Memory B cell (primary cell): ENCODE results near the gene RPAP2.
"Not testable (repeated sequence)": the region's sequence is repeated elsewhere in the genome, so short reads cannot be mapped to it uniquely, and the experiment has no call there.

ENCODE experiments used
- ATAC-seq: fragments of 150-1000 bp; cut with Tn5 transposase; 2 replicates; pipeline ENCODE4 v1.10.0; 2021; ENCODE audit warnings: low read depth, mild to moderate bottlenecking, moderate library complexity
- DNase-seq, 2 donors: peaks; one replicate each; pipeline ENCODE4 v3.0.0; 2022; ENCODE audit warnings: low spot score in 2 of 2
- H3K27ac Mint-ChIP-seq: one replicate; pipeline ENCODE4 v1.8.0; 2022; ENCODE audit warnings: mild to moderate bottlenecking, moderate library complexity, mixed read lengths
- H3K27me3 Mint-ChIP-seq: one replicate; pipeline ENCODE4 v1.8.0; 2022; ENCODE audit warnings: mixed read lengths
- H3K36me3 Mint-ChIP-seq: one replicate; pipeline ENCODE4 v1.8.0; 2022; ENCODE audit warnings: mild to moderate bottlenecking, mixed read lengths
- H3K4me1 Mint-ChIP-seq: one replicate; pipeline ENCODE4 v1.8.0; 2022; ENCODE audit warnings: mixed read lengths
- H3K4me3 Mint-ChIP-seq: one replicate; pipeline ENCODE4 v1.8.0; 2022; ENCODE audit warnings: mild to moderate bottlenecking, moderate library complexity, mixed read lengths
- H3K9me3 Mint-ChIP-seq: one replicate; pipeline ENCODE4 v1.8.0; 2022; ENCODE audit warnings: mixed read lengths

The RPAP2 gene

GRCh38 chr1:92298573-92299476, at the start of gene RPAP2, which contains the start of gene GLMN:
Gene RPAP2, plus strand, starts transcription at chr1:92299059. Its CDS starts 15 bp downstream, at chr1:92299074.
Gene GLMN, minus strand, starts transcription at chr1:92298987. Its CDS starts 988 bp downstream, at chr1:92297999.
- DNase-seq = peak; percentile 63 to 81
- Mint-ChIP-seq H3K27ac (peak within 1 kb of the TSS; percentile 99), H3K36me3 (peaks cover 10% of the 10 kb centered on the region), H3K27me3 (no peaks in the 10 kb centered on the region), H3K4me1 (peaks cover 22% of the 10 kb centered on the region), H3K4me3 (peak within 1 kb of the TSS; percentile 99), H3K9me3 (no peaks in the 10 kb centered on the region)
- ATAC-seq = peak; percentile 91

DNA sequence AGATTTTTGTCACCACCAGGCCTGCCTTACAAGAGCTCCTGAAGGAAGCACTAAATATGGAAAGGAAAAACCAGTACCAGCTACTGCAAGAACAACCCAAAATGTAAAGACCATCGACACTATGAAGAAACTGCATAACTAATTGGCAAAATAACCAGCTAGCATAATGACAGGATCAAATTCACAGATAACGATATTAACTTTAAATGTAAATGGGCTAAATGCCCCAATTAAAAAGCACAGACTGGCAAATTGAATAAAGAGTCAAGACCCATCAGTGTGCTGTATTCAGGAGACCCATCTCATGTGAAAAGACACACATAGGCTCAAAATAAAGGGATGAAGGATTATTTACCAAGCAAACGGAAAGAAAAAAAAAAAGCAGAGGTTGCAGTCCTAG, 44.1 kb upstream of the RPAP2 start:
- not testable (repeated sequence) for H3K27ac Mint-ChIP-seq, ATAC-seq, H3K27me3 Mint-ChIP-seq, H3K4me3 Mint-ChIP-seq, H3K4me1 Mint-ChIP-seq, DNase-seq
- H3K9me3 Mint-ChIP-seq = peaks cover 10% of the 10 kb centered on the region
- peaks cover 54% of the 10 kb centered on the region for H3K36me3 Mint-ChIP-seq

DNA sequence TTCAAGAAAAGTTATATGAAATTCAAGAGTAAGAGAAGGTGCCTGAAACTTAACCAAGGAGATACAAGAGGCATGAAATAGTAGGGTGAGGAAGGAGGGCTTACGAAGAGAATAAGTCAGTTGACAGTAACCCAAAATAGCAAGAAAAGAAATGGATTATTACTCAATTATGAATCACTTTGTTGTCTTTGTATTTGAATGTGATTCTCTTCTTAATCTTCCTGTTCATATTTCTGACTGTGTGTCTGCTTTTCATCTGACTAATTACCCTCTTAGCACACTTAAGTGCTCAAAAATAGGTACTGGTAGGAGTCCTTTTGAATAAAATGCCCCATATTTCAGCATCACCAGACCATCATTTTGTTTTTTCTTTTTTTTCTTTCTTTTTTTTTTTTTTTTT, 39.5 kb upstream of the RPAP2 start:
- Mint-ChIP-seq H3K4me3 (no peak overlapping the region), H3K27me3 (no peaks in the 10 kb centered on the region), H3K9me3 (peaks cover 9% of the 10 kb centered on the region), H3K4me1 (no peaks in the 10 kb centered on the region), H3K36me3 (peaks cover 54% of the 10 kb centered on the region), H3K27ac (no peak overlapping the region)
- DNase-seq = no peak
- ATAC-seq = no peak

DNA sequence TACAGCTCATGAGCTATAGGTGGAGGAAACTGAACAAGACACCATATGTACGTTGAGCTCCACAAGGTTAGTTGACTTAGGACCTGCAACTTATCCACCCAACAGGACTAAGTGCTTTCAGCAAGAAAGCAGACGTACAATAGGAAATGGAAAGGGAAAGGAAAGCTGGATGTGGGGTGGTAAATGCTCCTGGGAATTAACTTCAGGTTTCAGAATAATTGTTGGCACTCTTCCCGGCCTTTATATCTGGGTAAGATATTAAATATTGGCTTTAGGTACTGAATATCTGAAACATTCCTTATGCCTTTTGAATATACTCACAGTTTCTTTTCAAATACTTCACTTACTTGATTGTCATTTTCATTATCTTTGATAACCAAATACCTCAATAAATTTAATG, 36.3 kb upstream of the RPAP2 start:
- no peak for ATAC-seq
- Mint-ChIP-seq H3K27me3 (no peaks in the 10 kb centered on the region), H3K4me3 (no peak overlapping the region), H3K9me3 (no peaks in the 10 kb centered on the region), H3K4me1 (no peaks in the 10 kb centered on the region), H3K36me3 (peaks cover 34% of the 10 kb centered on the region), H3K27ac (no peak overlapping the region)
- no peak for DNase-seq

GRCh38 chr1:92273039-92273438, 25.8 kb upstream of the RPAP2 start:
- no peak for DNase-seq
- Mint-ChIP-seq H3K4me3 (no peak overlapping the region), H3K36me3 (peaks cover 37% of the 10 kb centered on the region), H3K4me1 (peaks cover 2% of the 10 kb centered on the region), H3K27ac (no peak overlapping the region), H3K27me3 (no peaks in the 10 kb centered on the region), H3K9me3 (no peaks in the 10 kb centered on the region)
- no peak for ATAC-seq

DNA sequence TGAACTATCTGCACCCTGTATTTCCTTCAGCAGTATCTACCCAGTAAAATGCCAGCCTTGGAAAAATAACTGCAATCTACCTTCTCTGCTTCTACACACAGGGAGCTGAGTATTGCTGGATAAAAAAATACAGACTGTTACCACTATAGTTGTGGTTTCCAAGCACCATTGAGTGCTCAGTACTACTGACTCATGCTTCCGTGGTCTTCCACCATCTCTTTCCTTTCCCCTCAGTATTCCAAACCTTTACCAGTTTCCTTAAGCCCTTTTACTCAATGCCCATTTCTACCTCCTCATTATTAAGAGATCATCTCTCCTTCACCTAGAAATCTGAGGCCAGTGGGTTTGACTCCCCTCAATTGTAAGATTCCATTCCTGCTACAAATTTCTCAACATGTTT, 23.9 kb upstream of the RPAP2 start:
- DNase-seq (no peak), ATAC-seq (no peak)
- H3K4me1 Mint-ChIP-seq = peaks cover 2% of the 10 kb centered on the region
- H3K36me3 Mint-ChIP-seq = peaks cover 38% of the 10 kb centered on the region
- H3K27me3 Mint-ChIP-seq = no peaks in the 10 kb centered on the region
- H3K4me3 Mint-ChIP-seq = no peak overlapping the region
- no peaks in the 10 kb centered on the region for H3K9me3 Mint-ChIP-seq
- H3K27ac Mint-ChIP-seq = no peak overlapping the region

GRCh38 chr1:92276082-92276481, 22.8 kb upstream of the RPAP2 start:
- no peak overlapping the region for H3K27ac Mint-ChIP-seq
- no peak overlapping the region for H3K4me3 Mint-ChIP-seq
- ATAC-seq (no peak), DNase-seq (no peak)
- no peaks in the 10 kb centered on the region for H3K9me3 Mint-ChIP-seq
- H3K27me3 Mint-ChIP-seq = no peaks in the 10 kb centered on the region
- peaks cover 4% of the 10 kb centered on the region for H3K4me1 Mint-ChIP-seq
- peaks cover 40% of the 10 kb centered on the region for H3K36me3 Mint-ChIP-seq

- H3K27me3 Mint-ChIP-seq = no peaks in the 10 kb centered on the region
- H3K9me3 Mint-ChIP-seq = no peaks in the 10 kb centered on the region
- peaks cover 48% of the 10 kb centered on the region for H3K36me3 Mint-ChIP-seq
- peaks cover 4% of the 10 kb centered on the region for H3K4me1 Mint-ChIP-seq
- no peak overlapping the region for H3K27ac Mint-ChIP-seq
- H3K4me3 Mint-ChIP-seq = no peak overlapping the region
- DNase-seq (no peak), ATAC-seq (no peak)
These were observed 21.6 kb upstream of the RPAP2 start for GRCh38 chr1:92277105-92277723.

DNA sequence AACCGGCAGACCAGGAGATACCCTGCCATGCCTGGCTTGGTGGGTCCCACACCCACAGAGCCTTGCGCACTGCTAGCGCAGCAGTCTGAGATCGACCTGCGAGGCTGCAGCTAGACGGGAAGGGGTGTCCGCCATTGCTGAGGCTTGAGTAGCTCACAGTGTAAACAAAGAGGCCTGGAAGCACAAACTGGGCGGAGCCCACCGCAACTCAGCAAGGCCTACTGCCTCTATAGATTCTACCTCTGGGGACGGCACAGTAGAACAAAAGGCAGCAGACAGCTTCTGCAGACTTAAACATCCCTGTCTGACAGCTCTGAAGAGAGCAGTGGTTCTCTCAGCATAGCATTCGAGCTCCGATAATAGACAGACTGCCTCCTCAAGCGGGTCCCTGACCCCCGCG, 19.1 kb upstream of the RPAP2 start:
- H3K36me3 Mint-ChIP-seq = peaks cover 54% of the 10 kb centered on the region
- not testable (repeated sequence) for H3K4me3 Mint-ChIP-seq, H3K27ac Mint-ChIP-seq, ATAC-seq, H3K4me1 Mint-ChIP-seq, H3K27me3 Mint-ChIP-seq, H3K9me3 Mint-ChIP-seq, DNase-seq

DNA sequence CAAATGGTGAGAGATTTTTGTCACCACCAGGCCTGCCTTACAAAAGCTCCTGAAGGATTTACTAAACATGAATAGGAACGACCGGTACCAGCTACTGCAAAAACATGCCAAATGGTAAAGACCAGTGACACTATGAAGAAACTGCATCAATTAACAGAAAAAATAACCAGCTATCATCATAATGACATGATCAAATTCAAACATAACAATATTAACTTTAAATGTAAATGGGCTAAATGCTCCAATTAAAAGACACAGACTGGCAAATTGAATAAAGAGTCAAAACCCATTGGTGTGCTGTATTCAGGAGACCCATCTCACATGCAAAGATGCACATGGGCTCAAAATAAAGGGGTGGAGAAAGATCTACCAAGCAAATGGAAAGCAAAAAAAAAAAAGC, 17.4 kb upstream of the RPAP2 start:
- not testable (repeated sequence) for H3K27ac Mint-ChIP-seq, H3K27me3 Mint-ChIP-seq, H3K4me3 Mint-ChIP-seq, H3K9me3 Mint-ChIP-seq, H3K4me1 Mint-ChIP-seq, DNase-seq, ATAC-seq
- peaks cover 50% of the 10 kb centered on the region for H3K36me3 Mint-ChIP-seq

GRCh38 chr1:92291372-92291999, 7.4 kb upstream of the RPAP2 start:
- DNase-seq (no peak), ATAC-seq (peak; percentile 34)
- peaks cover 25% of the 10 kb centered on the region for H3K36me3 Mint-ChIP-seq
- H3K4me3 Mint-ChIP-seq = no peak overlapping the region
- H3K27ac Mint-ChIP-seq = no peak overlapping the region
- H3K9me3 Mint-ChIP-seq = no peaks in the 10 kb centered on the region
- H3K27me3 Mint-ChIP-seq = no peaks in the 10 kb centered on the region
- H3K4me1 Mint-ChIP-seq = peaks cover 15% of the 10 kb centered on the region

GRCh38 chr1:92298213-92298572, 666 bp upstream of the RPAP2 start:
- DNase-seq = no peak

DNA sequence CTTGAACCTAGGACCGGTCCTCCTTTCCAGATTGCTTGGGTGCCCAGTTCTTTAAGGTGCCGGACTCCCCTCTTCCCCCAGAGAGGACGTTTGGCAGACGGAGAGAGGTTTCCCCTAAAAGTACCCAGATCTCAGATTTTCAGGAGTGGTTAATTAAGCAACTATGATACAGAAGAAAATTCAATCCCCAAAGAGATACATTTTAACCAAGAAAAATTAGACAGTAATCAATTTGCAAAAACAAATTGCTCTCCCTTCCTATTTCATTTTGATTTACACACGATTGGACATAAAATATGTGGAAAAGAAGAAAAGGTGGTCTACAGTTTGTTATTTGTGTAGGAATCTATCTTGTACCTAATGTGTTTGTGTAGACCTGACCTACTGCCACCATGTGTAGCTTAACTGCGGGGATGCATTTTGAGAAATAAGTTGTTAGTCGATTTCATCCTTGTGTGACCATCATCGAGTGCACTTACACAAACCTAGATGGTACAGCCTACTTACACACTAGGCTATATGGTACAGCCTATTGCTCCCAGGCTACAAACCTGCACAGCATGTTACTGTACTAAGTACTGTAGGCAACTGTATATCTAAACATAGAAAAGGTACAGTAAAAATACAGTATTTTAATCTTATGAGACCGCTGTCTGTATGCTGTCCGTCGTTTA, 755 bp downstream of the RPAP2 start:
- ATAC-seq = no peak

More at GRCh38 chr1:92298213-92298572, 666 bp upstream of the RPAP2 start:
- peak overlapping the region; percentile 99 for H3K4me3 Mint-ChIP-seq
- no peaks in the 10 kb centered on the region for H3K27me3 Mint-ChIP-seq
- peak overlapping the region; percentile 99 for H3K27ac Mint-ChIP-seq
- no peak for ATAC-seq
- H3K36me3 Mint-ChIP-seq = peaks cover 14% of the 10 kb centered on the region
- H3K4me1 Mint-ChIP-seq = peaks cover 25% of the 10 kb centered on the region
- H3K9me3 Mint-ChIP-seq = no peaks in the 10 kb centered on the region

DNA sequence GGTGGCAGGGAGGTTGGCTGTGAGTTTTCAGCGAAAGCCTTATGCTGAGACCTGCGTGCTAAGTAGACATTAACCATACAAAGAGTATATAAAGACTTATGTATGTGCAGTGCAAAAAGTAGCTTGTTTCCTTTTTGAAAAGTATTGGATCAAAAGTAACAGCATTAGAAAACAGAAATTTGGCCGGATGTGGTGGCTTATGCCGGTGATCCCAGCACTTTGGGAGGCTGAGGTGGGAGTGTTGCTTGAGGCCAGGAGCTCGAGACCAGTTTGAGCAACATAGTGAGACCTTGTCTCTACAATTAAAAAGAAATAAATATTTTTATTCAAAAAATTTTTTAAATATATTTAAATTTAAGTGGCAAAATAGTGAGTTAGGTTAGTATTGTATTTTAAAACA, 2.2 kb downstream of the RPAP2 start:
- DNase-seq (no peak), ATAC-seq (no peak)
- Mint-ChIP-seq H3K9me3 (no peaks in the 10 kb centered on the region), H3K27ac (no peak overlapping the region), H3K4me1 (peaks cover 15% of the 10 kb centered on the region), H3K4me3 (no peak overlapping the region), H3K36me3 (peaks cover 14% of the 10 kb centered on the region), H3K27me3 (no peaks in the 10 kb centered on the region)

More for the DNA sequence above, 755 bp downstream of the RPAP2 start:
- DNase-seq = no peak
- H3K36me3 Mint-ChIP-seq = peaks cover 13% of the 10 kb centered on the region
- no peaks in the 10 kb centered on the region for H3K9me3 Mint-ChIP-seq
- peaks cover 22% of the 10 kb centered on the region for H3K4me1 Mint-ChIP-seq
- peak overlapping the region; percentile 99 for H3K27ac Mint-ChIP-seq
- H3K4me3 Mint-ChIP-seq = peak overlapping the region; percentile 99
- H3K27me3 Mint-ChIP-seq = no peaks in the 10 kb centered on the region
